ENCODE measurements around the gene RNF112.
"Not testable (repeated sequence)": the region's sequence is repeated elsewhere in the genome, so short reads cannot be mapped to it uniquely, and the experiment has no call there.

The RNF112 gene

DNA sequence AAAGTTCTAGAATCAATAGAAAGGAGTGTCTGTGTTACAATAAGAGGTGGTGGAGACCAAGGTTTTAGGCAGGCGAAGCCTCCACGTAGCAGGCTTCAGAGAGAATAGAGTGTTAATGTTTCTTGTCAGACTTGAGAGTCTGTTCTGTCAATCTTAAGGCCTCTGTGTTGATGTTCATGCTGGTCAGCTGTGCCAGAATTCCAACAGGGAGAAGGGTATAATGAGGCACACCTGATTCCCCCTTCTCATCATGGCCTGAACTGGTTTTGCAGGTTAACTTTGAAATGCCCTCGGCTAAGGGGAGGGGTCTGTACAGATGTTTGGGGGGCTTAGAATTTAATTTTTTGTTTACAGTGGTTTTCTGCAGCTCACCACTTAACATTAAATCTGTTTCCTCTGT lies 46.0 kb downstream of the RNF112 start:
- H3K4me1 Mint-ChIP-seq (ENCODE audit: low read depth): peaks cover 9% of the 10 kb centered on the region
- no peaks in the 10 kb centered on the region for H3K36me3 Mint-ChIP-seq
- H3K27ac Mint-ChIP-seq: no peak overlapping the region
- no peak overlapping the region for H3K4me3 Mint-ChIP-seq
- H3K27me3 Mint-ChIP-seq: peaks cover 3% of the 10 kb centered on the region
- no peaks in the 10 kb centered on the region for H3K9me3 Mint-ChIP-seq (ENCODE audit: low read depth)

DNA sequence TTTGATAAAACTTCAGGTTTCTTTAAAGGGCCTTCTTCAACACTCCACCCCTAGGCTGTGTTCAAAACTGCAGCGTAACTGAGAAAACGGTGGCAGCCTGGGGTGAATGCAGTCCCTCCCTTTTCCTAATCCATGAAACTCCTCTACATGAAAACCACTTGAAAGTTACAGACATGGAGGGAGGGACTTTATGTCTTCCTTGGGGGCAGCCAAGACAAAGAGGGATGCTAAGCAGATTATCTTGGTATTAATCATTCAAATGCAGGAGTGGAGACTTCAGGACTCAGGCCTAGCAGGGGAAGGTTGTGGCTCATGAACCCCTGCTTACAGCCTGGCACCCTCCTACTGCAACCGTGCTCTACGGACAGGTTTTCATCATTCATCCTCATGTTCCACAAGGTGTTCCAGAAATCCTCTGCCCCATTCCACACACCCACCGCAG lies 46.8 kb downstream of the RNF112 start:
- no peaks in the 10 kb centered on the region for H3K36me3 Mint-ChIP-seq
- H3K4me1 Mint-ChIP-seq (ENCODE audit: low read depth): peaks cover 15% of the 10 kb centered on the region
- no peak overlapping the region for H3K27ac Mint-ChIP-seq
- H3K9me3 Mint-ChIP-seq (ENCODE audit: low read depth): no peaks in the 10 kb centered on the region
- H3K4me3 Mint-ChIP-seq: no peak overlapping the region
- H3K27me3 Mint-ChIP-seq: peaks cover under 1% of the 10 kb centered on the region

DNA sequence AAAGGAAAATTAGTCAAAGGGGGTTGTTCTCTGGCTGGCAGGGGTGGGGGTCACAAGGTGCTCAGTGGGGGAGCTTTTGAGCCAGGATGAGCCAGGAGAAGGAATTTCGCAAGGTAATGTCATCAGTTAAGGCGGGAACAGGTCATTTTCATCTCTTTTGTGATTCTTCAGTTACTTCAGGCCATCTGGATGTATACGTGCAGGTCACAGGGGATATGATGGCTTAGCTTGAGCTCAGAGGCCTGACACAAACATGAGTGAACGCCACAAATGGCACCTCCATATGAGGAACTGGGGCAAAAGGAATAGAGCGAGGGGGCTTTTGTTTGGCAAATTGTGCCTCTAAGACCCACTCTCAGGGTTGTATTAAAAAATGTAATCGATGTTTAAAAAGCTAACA lies 47.4 kb downstream of the RNF112 start:
- not testable (repeated sequence) for H3K36me3 Mint-ChIP-seq; H3K9me3 Mint-ChIP-seq (ENCODE audit: low read depth); H3K27ac Mint-ChIP-seq; H3K4me3 Mint-ChIP-seq; H3K27me3 Mint-ChIP-seq
- H3K4me1 Mint-ChIP-seq (ENCODE audit: low read depth): peaks cover 21% of the 10 kb centered on the region

DNA sequence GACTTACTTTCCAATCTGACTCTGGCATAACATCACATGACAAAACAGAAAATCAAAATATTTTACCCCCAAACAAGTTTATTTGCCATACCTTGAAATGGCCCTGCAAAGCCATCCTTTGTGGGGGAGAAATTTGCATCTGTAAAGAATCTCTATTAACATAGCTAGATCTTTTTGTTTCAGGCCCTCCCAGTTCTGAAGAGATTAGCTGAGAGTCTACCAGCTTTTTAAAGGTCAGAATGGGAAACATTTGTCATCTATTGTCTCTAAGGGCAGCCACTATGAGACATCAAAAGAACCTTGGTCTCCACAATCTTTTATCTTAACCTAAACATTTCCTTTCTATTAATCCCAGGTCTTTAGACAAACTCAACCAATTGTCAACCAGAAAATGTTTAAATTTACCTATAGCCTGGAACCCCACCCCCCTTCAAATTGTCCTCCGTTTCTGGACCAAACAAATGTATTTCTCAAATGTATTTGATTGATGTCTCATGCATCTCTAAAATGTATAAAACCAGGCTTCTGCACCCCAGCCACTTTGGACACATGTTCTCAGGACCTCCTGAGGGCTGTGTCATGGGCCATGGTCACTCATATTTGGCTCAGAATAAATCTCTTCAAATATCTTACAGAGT lies 48.1 kb downstream of the RNF112 start:
- not testable (repeated sequence) for H3K36me3 Mint-ChIP-seq; H3K4me3 Mint-ChIP-seq; H3K9me3 Mint-ChIP-seq (ENCODE audit: low read depth); H3K27ac Mint-ChIP-seq; H3K27me3 Mint-ChIP-seq
- H3K4me1 Mint-ChIP-seq (ENCODE audit: low read depth): peaks cover 27% of the 10 kb centered on the region

DNA sequence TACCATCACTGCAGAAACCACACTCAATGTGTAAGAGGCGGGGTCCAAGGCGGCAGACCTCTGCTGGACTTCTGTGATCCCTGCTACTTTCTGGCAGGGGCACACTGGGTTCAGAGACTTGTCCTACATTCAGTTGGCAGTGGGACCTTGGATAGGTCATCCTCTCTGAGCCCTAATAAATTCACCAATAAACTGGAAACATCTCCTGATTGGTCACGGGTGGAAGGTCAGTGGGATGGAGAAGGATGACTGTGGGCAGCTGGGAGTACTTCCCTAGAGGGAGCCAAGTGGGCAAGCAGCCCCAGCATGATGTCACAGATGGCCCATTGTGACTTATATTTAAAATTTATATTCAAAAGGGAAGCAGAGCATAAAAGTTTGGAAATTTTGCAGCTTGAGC lies 49.7 kb downstream of the RNF112 start:
- Mint-ChIP-seq H3K27me3 (no peaks in the 10 kb centered on the region), H3K36me3 (no peaks in the 10 kb centered on the region), H3K4me1 (ENCODE audit: low read depth) (peaks cover 35% of the 10 kb centered on the region), H3K9me3 (ENCODE audit: low read depth) (no peaks in the 10 kb centered on the region), H3K27ac (no peak overlapping the region), H3K4me3 (no peak overlapping the region)

DNA sequence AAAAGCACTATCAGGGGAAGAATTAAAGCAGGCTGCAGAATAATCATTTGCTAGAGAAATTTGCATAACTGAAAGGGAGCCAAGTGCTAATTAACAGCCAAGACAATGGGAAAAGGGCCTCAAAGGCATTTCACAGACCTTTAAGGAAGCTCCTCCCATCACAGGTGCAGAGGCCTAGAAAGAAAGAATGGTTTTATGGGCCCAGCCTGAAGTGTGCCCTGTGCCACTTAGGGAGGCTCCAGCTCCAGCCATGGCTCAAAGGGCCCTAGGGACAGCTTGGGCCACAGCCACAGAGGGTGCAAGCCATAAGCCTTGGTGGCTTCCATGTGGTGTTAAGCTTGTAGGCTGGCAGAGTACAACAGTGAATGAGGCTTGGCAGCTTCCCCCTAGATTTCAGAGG lies 50.1 kb downstream of the RNF112 start:
- H3K27me3 Mint-ChIP-seq: no peaks in the 10 kb centered on the region
- no peaks in the 10 kb centered on the region for H3K9me3 Mint-ChIP-seq (ENCODE audit: low read depth)
- H3K36me3 Mint-ChIP-seq: no peaks in the 10 kb centered on the region
- no peak overlapping the region for H3K4me3 Mint-ChIP-seq
- H3K27ac Mint-ChIP-seq: no peak overlapping the region
- H3K4me1 Mint-ChIP-seq (ENCODE audit: low read depth): peaks cover 35% of the 10 kb centered on the region

DNA sequence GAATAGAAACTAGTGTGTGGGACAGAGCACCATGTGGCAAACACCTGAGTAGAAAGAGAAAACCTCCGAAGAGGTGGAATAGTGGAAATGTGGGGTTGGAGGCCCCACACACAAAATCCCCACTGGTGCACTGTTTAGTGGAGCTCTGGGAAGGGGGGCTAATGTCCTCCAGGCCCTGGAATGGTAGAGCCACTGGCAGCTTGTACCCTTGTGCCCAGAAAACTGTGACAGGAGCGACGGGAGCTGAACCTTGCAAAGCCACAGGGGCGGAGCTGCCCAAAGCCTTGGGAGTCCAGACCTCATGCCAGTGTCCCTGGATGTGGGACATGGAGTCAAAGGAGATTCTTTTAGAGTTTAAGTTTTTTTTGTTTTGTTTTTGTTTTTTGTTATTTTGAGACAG lies 50.6 kb downstream of the RNF112 start:
- no peaks in the 10 kb centered on the region for H3K27me3 Mint-ChIP-seq
- H3K9me3 Mint-ChIP-seq (ENCODE audit: low read depth): no peaks in the 10 kb centered on the region
- H3K4me1 Mint-ChIP-seq (ENCODE audit: low read depth): peaks cover 35% of the 10 kb centered on the region
- no peaks in the 10 kb centered on the region for H3K36me3 Mint-ChIP-seq
- no peak overlapping the region for H3K4me3 Mint-ChIP-seq
- H3K27ac Mint-ChIP-seq: no peak overlapping the region

DNA sequence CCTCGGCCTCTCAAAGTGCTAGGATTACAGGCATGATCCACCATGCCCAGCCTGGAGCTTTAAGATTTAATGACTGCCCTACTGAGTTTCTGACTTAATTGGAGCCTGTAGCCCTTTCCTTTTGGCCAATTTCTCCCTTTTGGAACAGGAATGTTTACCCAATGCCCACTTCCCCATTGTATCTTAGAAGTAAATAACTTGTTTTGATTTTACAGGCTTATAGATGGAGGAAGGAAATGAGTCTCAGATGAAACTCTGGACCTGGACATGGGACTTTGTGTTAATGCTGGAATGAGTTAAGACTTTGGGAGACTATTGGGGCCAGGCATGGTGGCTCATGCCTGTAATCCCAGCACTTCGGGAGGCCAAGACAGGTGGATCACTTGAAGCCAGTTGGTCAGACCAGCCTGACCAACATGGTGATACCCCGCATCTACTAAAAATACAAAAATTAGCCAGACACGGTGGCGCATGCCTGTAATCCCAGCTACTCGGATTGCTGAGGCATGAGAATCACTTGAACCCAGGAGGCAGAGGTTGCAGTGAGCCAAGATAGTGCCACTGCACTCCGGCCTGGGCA lies 51.5 kb downstream of the RNF112 start:
- H3K4me3 Mint-ChIP-seq; H3K36me3 Mint-ChIP-seq; H3K9me3 Mint-ChIP-seq (ENCODE audit: low read depth); H3K27me3 Mint-ChIP-seq: not testable (repeated sequence)
- peaks cover 32% of the 10 kb centered on the region for H3K4me1 Mint-ChIP-seq (ENCODE audit: low read depth)
- peak overlapping the region; percentile 80 for H3K27ac Mint-ChIP-seq

DNA sequence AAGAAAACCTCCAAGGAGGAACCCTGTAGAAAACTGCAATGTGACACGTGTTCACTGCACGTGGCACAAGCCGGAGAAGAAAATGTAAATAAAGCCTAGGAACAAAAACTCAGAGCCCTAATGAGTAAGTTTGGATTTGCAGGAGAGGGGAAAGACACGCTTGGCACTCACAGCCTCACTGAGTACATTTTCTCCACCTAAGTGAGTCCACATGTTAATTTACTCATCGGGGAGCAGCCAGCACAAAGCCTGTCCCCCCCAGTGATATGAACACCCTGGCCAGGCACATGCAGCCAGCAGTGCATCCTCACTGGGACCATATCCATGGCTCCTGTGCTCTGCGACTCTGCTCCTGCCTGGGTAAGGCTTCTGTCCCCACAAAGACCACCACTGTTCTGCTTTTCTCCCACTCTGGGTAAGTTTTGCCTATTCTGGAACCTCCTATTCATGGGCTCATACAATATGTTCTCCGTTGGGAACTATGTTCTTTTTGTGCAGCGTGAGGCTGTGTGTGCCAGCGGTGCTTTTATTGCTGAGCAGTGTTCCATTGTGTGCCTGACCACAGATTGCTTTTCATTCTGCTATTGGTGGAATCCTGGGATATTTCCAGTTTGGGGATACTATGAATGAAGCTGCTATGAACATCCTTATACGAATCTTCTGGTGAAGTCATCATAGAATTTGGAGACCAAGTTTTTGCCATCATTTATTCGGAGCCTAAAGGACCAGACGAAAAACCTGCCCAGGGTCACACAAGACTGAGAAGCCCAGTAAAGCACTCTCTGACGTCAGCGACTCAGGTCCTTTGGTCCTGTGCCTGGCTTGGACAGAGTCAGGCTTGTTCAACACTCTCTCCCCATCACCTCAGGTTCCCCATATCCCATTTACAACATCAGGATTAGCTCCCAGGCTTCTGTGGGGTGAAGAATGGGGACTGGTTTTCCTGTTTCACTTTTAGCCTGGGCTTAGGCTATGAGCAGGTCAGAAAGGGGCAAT lies 53.3 kb downstream of the RNF112 start:
- no peaks in the 10 kb centered on the region for H3K36me3 Mint-ChIP-seq
- H3K9me3 Mint-ChIP-seq (ENCODE audit: low read depth): no peaks in the 10 kb centered on the region
- H3K4me1 Mint-ChIP-seq (ENCODE audit: low read depth): peaks cover 26% of the 10 kb centered on the region
- H3K4me3 Mint-ChIP-seq: peak overlapping the region; percentile 38
- H3K27ac Mint-ChIP-seq: no peak overlapping the region
- no peaks in the 10 kb centered on the region for H3K27me3 Mint-ChIP-seq
